HepG2 (cell line): ENCODE data around the gene OR6X1. TPM values are rescaled to one million over a fixed set of nuclear protein-coding genes. Genes with fewer than 3 reads are reported as not detected.
A peak's percentile ranks its signal among the peaks of the same experiment; 100 is the strongest.

Experiments
- ATAC-seq: fragments of 200-7000 bp; cut with Tn5 transposase; 3 replicates; pipeline ENCODE4 v1.9.1; 2020; ENCODE audit warnings: mild to moderate bottlenecking, moderate library complexity
- BruUV-seq: library from RNA; stranded (reverse); fragments of 400-500 nt; replicated peaks from 2 replicates; lab custom pipeline; 2021; lab: Mats Ljungman, UMichigan
- CTCF ChIA-PET: fragments of 300-600 bp; formaldehyde crosslinking; extraction: SDS; loops from one replicate; lab custom pipeline; 2021; ENCODE audit warnings: low total read pairs, inconsistent platforms, low intra/inter-chr PET ratio; lab: Yijun Ruan, JAX
- POLR2A ChIA-PET: fragments of 350-600 bp; sonication (Branson Sonifier 250); formaldehyde crosslinking; loops from one replicate; lab custom pipeline; 2020; ENCODE audit warnings: antibody characterized with exemption, inconsistent platforms; lab: Yijun Ruan, JAX
- DNase-seq: peaks from one replicate; pipeline ENCODE4 v3.0.0-alpha.2; 2015; ENCODE audit warnings: low spot score
- FAIRE-seq: peaks from 3 replicates; lab custom pipeline; 2011; peaks lifted over from hg19 to GRCh38; lab: Jason Lieb, UNC
- H2AFZ ChIP-seq: one replicate; pipeline ENCODE4 v1.6.1; 2011; ENCODE audit warnings: low read length, inconsistent platforms
- H3K27ac ChIP-seq: fragments of 300-600 bp; 3 replicates; pipeline ENCODE4 v1.8.0; 2011; ENCODE audit warnings: mixed run types, mild to moderate bottlenecking, mixed read lengths, low read length, inconsistent platforms; ENCODE audit not compliant: insufficient read depth; ENCODE audit errors: extremely low read length
- H3K27me3 ChIP-seq, 2 experiments: fragments of 200-600 bp in 1 of 2; 2 replicates in 1 of 2; 3 replicates in 1 of 2; pipeline versions ENCODE4 v1.6.0 to v1.8.0; 2011; ENCODE audit warnings: low read length in 2 of 2, mild to moderate bottlenecking in 2 of 2, moderate library complexity in 2 of 2, inconsistent platforms in 1 of 2; ENCODE audit not compliant: insufficient read depth in 2 of 2, control insufficient read depth in 1 of 2
- H3K36me3 ChIP-seq, 2 experiments: fragments of 200-600 bp in 1 of 2; replicated peaks in 1 of 2; 2 replicates in 1 of 2; 3 replicates in 1 of 2; pipeline versions ENCODE4 v1.5.1 to v1.8.0; 2011; ENCODE audit warnings: low read length in 2 of 2, inconsistent platforms in 1 of 2; ENCODE audit not compliant: insufficient read depth in 2 of 2, control insufficient read depth in 1 of 2
- H3K4me1 ChIP-seq: 2 replicates; pipeline ENCODE4 v1.5.1; 2012; ENCODE audit warnings: low read length, inconsistent platforms; ENCODE audit not compliant: insufficient read depth
- H3K4me2 ChIP-seq: 2 replicates; pipeline ENCODE4 v1.6.0; 2011; ENCODE audit warnings: low read depth, low read length, inconsistent platforms
- H3K4me3 ChIP-seq, 3 experiments: fragments of 200-600 bp in 1 of 3; sonication (generic), shearing (Covaris generic) in 1 of 3; replicated peaks in 1 of 3; 2 replicates each; pipeline ENCODE4 v1.5.1; 2011 to 2016; ENCODE audit warnings: low read length in 3 of 3, inconsistent platforms in 2 of 3, low read depth in 2 of 3, mild to moderate bottlenecking in 2 of 3, control low read depth in 1 of 3, mixed read lengths in 1 of 3; ENCODE audit not compliant: insufficient read depth in 1 of 3
- H3K79me2 ChIP-seq: one replicate; pipeline ENCODE4 v1.6.1; 2011; ENCODE audit warnings: low read length, inconsistent platforms; ENCODE audit not compliant: insufficient read depth
- H3K9ac ChIP-seq: 2 replicates; pipeline ENCODE4 v1.6.0; 2011; ENCODE audit warnings: mild to moderate bottlenecking, low read depth, low read length, inconsistent platforms; ENCODE audit not compliant: insufficient read depth
- H3K9me3 ChIP-seq: 2 replicates; pipeline ENCODE4 v1.5.1; 2012; ENCODE audit warnings: mild to moderate bottlenecking, low read length
- H4K20me1 ChIP-seq: 2 replicates; pipeline ENCODE4 v1.6.0; 2011; ENCODE audit warnings: inconsistent platforms, mild to moderate bottlenecking, low read length, moderate library complexity; ENCODE audit not compliant: insufficient read depth
- ARID2 ChIP-seq: sonication (generic); formaldehyde crosslinking; IDR thresholded peaks from 2 replicates; pipeline ENCODE4 v1.8.1; 2022; ENCODE audit warnings: mild to moderate bottlenecking, missing genetic modification reagents, borderline replicate concordance
- BRCA1 ChIP-seq: sonication (generic); formaldehyde crosslinking; IDR thresholded peaks from 2 replicates; pipeline ENCODE4 v1.4.0; 2020; ENCODE audit warnings: missing genetic modification reagents
- NR0B2 ChIP-seq: sonication (generic); formaldehyde crosslinking; IDR thresholded peaks from 2 replicates; pipeline ENCODE4 v1.4.0; 2020; ENCODE audit warnings: mild to moderate bottlenecking, missing genetic modification reagents
- ZBTB44 ChIP-seq: sonication (generic); formaldehyde crosslinking; IDR thresholded peaks from 2 replicates; pipeline ENCODE4 v1.4.0; 2020; ENCODE audit warnings: missing genetic modification reagents
- ZKSCAN5 ChIP-seq: sonication (generic); formaldehyde crosslinking; IDR thresholded peaks from 2 replicates; pipeline ENCODE4 v1.5.1; 2020; ENCODE audit warnings: mild to moderate bottlenecking, missing genetic modification reagents
- ZNF101 ChIP-seq: sonication (generic); formaldehyde crosslinking; IDR thresholded peaks from 2 replicates; pipeline ENCODE4 v1.4.0; 2020; ENCODE audit warnings: mild to moderate bottlenecking, low read depth, missing genetic modification reagents, borderline replicate concordance
- ZNF260 ChIP-seq: sonication (generic); formaldehyde crosslinking; IDR thresholded peaks from 2 replicates; pipeline ENCODE4 v1.4.0; 2020; ENCODE audit warnings: missing genetic modification reagents, low read depth, mild to moderate bottlenecking, borderline replicate concordance
- ZNF512B ChIP-seq: sonication (generic); formaldehyde crosslinking; IDR thresholded peaks from 2 replicates; pipeline ENCODE4 v1.5.1; 2020; ENCODE audit warnings: missing genetic modification reagents, mild to moderate bottlenecking, borderline replicate concordance
- ZNF543 ChIP-seq: sonication (generic); formaldehyde crosslinking; IDR thresholded peaks from 2 replicates; pipeline ENCODE4 v1.4.0; 2020; ENCODE audit warnings: mild to moderate bottlenecking, missing genetic modification reagents
- WGBS: methylation state at CpG from one replicate; pipeline ENCODE4 v1.1.6; 2017; ENCODE audit warnings: low lambda C conversion rate; 5-methylcytosine and 5-hydroxymethylcytosine counted together
- in situ Hi-C: cut with HindIII; loops from 2 replicates; pipeline ENCODE4 v1.10.0; 2017; ENCODE audit warnings: low pct_unique_long_range_greater_than_20kb; ENCODE audit not compliant: extremely low pct_ligation_motif_present
- intact Hi-C: fragments of 100-400 bp; cut with micrococcal nuclease; formaldehyde crosslinking; loops from one replicate; pipeline ENCODE4 v1.10.0; 2022; ENCODE audit not compliant: unreplicated experiment
- polyA plus RNA-seq, 8 experiments: library from polyadenylated mRNA; depleted of rRNA in 3 of 8; stranded (reverse) in 7 of 8; unstranded in 1 of 8; fragments of >200 nt; fragmentation: Illumina TruSeq in 4 of 8; extraction: Trizol in 4 of 8; gene quantifications; 2 replicates each; pipeline versions ENCODE4 v1.2.1 to v1.2.3, GENCODE V29; 2011 to 2016; ENCODE audit warnings: low read depth in 4 of 8, missing spikeins in 1 of 8, mixed read lengths in 1 of 8; ENCODE audit not compliant: insufficient read depth in 1 of 8
- total RNA-seq, 5 experiments: library from RNA; depleted of rRNA; stranded (reverse); fragments of >200 nt; fragmentation: Illumina TruSeq; extraction: Trizol; gene quantifications; 2 replicates each; pipeline ENCODE4 v1.2.3, GENCODE V29; 2016; ENCODE audit warnings: low read depth in 1 of 5
- TF ChIP-seq, protein P1 (sequence below): sonication (generic); formaldehyde crosslinking; IDR thresholded peaks from 2 replicates; pipeline ENCODE4 v1.4.0; 2020; ENCODE audit warnings: missing genetic modification reagents

Gene OR6X1
- total and polyA plus RNA-seq, 2 of the 13 experiments (the other 11 are each of a cell fraction or from before 2014, with no cell fraction given), result not detected

- Histone ChIP-seq H3K4me1 (peaks cover 23% of the 10 kb centered on the region), H3K9me3 (no peaks in the 10 kb centered on the region), H3K27me3 (peaks cover 0 to 3% of the 10 kb centered on the region in 2 experiments; a peak in 1 of 5 replicates), H3K4me3 (peak overlapping the region; percentile 90 to 91 (median 90)), H2AFZ (peak overlapping the region; percentile 90), H3K9ac (peak overlapping the region; percentile 89), H4K20me1 (no peaks in the 10 kb centered on the region), H3K36me3 (peaks cover 1 to 14% of the 10 kb centered on the region in 2 experiments; a peak in 3 of 5 replicates), H3K79me2 (peaks cover 28% of the 10 kb centered on the region), H3K27ac (no peak overlapping the region), H3K4me2 (peak overlapping the region; percentile 81)
- POLR2A ChIA-PET, result no interaction called here
- intact Hi-C loops, result loop anchor here (5.0 kb wide), 1 partner anchor 1000 kb away; no protein-coding TSS in a partner anchor
- 56% methylated on average over 12 of the region's 12 CpGs for WGBS
- FAIRE-seq (no peak), ATAC-seq (no peak), DNase-seq (no peak)
- CTCF ChIA-PET, result no interaction called here
- in situ Hi-C loops, result no loop called here
- TSS peak; percentile 88 for BruUV-seq
- TF ChIP-seq BRCA1 (CRISPR knock-in tag) (no peak), NR0B2 (CRISPR knock-in tag) (no peak), ZNF543 (no peak), ARID2 (no peak), ZNF260 (CRISPR knock-in tag) (no peak), ZNF512B (CRISPR knock-in tag) (no peak), ZKSCAN5 (CRISPR knock-in tag) (no peak), ZNF101 (CRISPR knock-in tag) (no peak), ZBTB44 (CRISPR knock-in tag) (no peak)
- TF ChIP-seq, protein P1, sequence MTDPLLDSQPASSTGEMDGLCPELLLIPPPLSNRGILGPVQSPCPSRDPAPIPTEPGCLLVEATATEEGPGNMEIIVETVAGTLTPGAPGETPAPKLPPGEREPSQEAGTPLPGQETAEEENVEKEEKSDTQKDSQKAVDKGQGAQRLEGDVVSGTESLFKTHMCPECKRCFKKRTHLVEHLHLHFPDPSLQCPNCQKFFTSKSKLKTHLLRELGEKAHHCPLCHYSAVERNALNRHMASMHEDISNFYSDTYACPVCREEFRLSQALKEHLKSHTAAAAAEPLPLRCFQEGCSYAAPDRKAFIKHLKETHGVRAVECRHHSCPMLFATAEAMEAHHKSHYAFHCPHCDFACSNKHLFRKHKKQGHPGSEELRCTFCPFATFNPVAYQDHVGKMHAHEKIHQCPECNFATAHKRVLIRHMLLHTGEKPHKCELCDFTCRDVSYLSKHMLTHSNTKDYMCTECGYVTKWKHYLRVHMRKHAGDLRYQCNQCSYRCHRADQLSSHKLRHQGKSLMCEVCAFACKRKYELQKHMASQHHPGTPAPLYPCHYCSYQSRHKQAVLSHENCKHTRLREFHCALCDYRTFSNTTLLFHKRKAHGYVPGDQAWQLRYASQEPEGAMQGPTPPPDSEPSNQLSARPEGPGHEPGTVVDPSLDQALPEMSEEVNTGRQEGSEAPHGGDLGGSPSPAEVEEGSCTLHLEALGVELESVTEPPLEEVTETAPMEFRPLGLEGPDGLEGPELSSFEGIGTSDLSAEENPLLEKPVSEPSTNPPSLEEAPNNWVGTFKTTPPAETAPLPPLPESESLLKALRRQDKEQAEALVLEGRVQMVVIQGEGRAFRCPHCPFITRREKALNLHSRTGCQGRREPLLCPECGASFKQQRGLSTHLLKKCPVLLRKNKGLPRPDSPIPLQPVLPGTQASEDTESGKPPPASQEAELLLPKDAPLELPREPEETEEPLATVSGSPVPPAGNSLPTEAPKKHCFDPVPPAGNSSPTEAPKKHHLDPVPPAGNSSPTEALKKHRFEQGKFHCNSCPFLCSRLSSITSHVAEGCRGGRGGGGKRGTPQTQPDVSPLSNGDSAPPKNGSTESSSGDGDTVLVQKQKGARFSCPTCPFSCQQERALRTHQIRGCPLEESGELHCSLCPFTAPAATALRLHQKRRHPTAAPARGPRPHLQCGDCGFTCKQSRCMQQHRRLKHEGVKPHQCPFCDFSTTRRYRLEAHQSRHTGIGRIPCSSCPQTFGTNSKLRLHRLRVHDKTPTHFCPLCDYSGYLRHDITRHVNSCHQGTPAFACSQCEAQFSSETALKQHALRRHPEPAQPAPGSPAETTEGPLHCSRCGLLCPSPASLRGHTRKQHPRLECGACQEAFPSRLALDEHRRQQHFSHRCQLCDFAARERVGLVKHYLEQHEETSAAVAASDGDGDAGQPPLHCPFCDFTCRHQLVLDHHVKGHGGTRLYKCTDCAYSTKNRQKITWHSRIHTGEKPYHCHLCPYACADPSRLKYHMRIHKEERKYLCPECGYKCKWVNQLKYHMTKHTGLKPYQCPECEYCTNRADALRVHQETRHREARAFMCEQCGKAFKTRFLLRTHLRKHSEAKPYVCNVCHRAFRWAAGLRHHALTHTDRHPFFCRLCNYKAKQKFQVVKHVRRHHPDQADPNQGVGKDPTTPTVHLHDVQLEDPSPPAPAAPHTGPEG, result no peak
These were observed 12.1 kb downstream of the OR6X1 start for GRCh38 chr11:123742031-123742723.
